Peyer's patch (tissue), 4 donors: Measurements from ENCODE around the gene KCNQ5.

Experiments
- CTCF ChIP-seq, 6 experiments: fragments of 450-650 bp in 4 of 6; fragments of 200-600 bp in 2 of 6; sonication (generic) in 1 of 6; IDR thresholded peaks; one replicate each; pipeline ENCODE4 v1.5.1; 2017 to 2019; ENCODE audit warnings: antibody characterized with exemption in 6 of 6, mild to moderate bottlenecking in 3 of 6, moderate library complexity in 1 of 6
- POLR2A ChIP-seq, 2 donors: fragments of 450-650 bp; IDR thresholded peaks; one replicate each; pipeline ENCODE4 v1.5.1; 2017; ENCODE audit warnings: antibody characterized with exemption in 2 of 2, mild to moderate bottlenecking in 2 of 2, moderate library complexity in 2 of 2

GRCh38 chr6:72724545-72724944, 102.7 kb downstream of the KCNQ5 start:
- TF ChIP-seq CTCF (IDR thresholded peaks at IDR 0.05) = no peak
- TF ChIP-seq POLR2A (IDR thresholded peaks at IDR 0.05) = no peak
